ENCODE data around the gene PCDHB14.
"Not testable (repeated sequence)": the region's sequence is repeated elsewhere in the genome, so short reads cannot be mapped to it uniquely, and the experiment has no call there.

The PCDHB14 gene

GRCh38 chr5:141223112-141223783, at the start of gene PCDHB14:
Gene PCDHB14, plus strand, starts transcription at chr5:141223343. Its CDS starts 163 bp downstream, at chr5:141223506.
- DNase-seq = no peak

GRCh38 chr5:141174291-141175104, 48.6 kb upstream of the PCDHB14 start:
- DNase-seq = not testable (repeated sequence)

- DNase-seq = no peak
These were observed 47.2 kb upstream of the PCDHB14 start for GRCh38 chr5:141175933-141176332.

- not testable (repeated sequence) for DNase-seq
These were observed 45.5 kb upstream of the PCDHB14 start, which contains the start of gene PCDHB8 for GRCh38 chr5:141177577-141178191. Gene PCDHB8, plus strand, starts transcription at chr5:141177790. Its CDS starts 245 bp downstream, at chr5:141178035.

- DNase-seq = not testable (repeated sequence)
These were observed 43.8 kb upstream of the PCDHB14 start for GRCh38 chr5:141179371-141179770.

- not testable (repeated sequence) for DNase-seq
These were observed 43.3 kb upstream of the PCDHB14 start for GRCh38 chr5:141179876-141180275.

GRCh38 chr5:141180313-141180712, 42.8 kb upstream of the PCDHB14 start:
- no peak for DNase-seq

- no peak for DNase-seq
These were observed 40.9 kb upstream of the PCDHB14 start, which contains the start of gene PCDHB16 for GRCh38 chr5:141182248-141182647. Gene PCDHB16, plus strand, starts transcription at chr5:141182387. Its CDS starts 173 bp downstream, at chr5:141182560.

GRCh38 chr5:141184117-141184855, 38.9 kb upstream of the PCDHB14 start:
- DNase-seq = not testable (repeated sequence)

GRCh38 chr5:141186897-141187512, 36.1 kb upstream of the PCDHB14 start, which contains the start of gene PCDHB9:
Gene PCDHB9, plus strand, starts transcription at chr5:141187161. Its CDS starts 158 bp downstream, at chr5:141187319.
- no peak for DNase-seq

GRCh38 chr5:141188682-141189081, 34.5 kb upstream of the PCDHB14 start:
- not testable (repeated sequence) for DNase-seq

GRCh38 chr5:141189131-141189530, 34.0 kb upstream of the PCDHB14 start:
- DNase-seq = not testable (repeated sequence)

- no peak for DNase-seq
These were observed 30.9 kb upstream of the PCDHB14 start, which contains the start of gene PCDHB10 for GRCh38 chr5:141192110-141192725. Gene PCDHB10, plus strand, starts transcription at chr5:141192353. Its CDS starts 200 bp downstream, at chr5:141192553.

- DNase-seq = not testable (repeated sequence)
These were observed 28.8 kb upstream of the PCDHB14 start for GRCh38 chr5:141194332-141194731.

- no peak for DNase-seq
These were observed 26.8 kb upstream of the PCDHB14 start for GRCh38 chr5:141196363-141196762.

- DNase-seq = no peak
These were observed 23.5 kb upstream of the PCDHB14 start, which contains the start of gene PCDHB11 for GRCh38 chr5:141199359-141200235. Gene PCDHB11, plus strand, starts transcription at chr5:141199627. Its CDS starts 148 bp downstream, at chr5:141199775.

- DNase-seq = not testable (repeated sequence)
These were observed 22.0 kb upstream of the PCDHB14 start for GRCh38 chr5:141201126-141201525.

GRCh38 chr5:141201646-141202045, 21.5 kb upstream of the PCDHB14 start:
- not testable (repeated sequence) for DNase-seq

- DNase-seq = no peak
These were observed 14.7 kb upstream of the PCDHB14 start, which contains the start of gene PCDHB12 for GRCh38 chr5:141208478-141208877. Gene PCDHB12, plus strand, starts transcription at chr5:141208719. Its CDS starts 189 bp downstream, at chr5:141208908.

GRCh38 chr5:141210281-141210680, 12.9 kb upstream of the PCDHB14 start:
- DNase-seq = not testable (repeated sequence)

Measured in left hindlimb (tissue), 1 donor.